ENCODE measurements around the gene RETREG2.

The RETREG2 gene

DNA sequence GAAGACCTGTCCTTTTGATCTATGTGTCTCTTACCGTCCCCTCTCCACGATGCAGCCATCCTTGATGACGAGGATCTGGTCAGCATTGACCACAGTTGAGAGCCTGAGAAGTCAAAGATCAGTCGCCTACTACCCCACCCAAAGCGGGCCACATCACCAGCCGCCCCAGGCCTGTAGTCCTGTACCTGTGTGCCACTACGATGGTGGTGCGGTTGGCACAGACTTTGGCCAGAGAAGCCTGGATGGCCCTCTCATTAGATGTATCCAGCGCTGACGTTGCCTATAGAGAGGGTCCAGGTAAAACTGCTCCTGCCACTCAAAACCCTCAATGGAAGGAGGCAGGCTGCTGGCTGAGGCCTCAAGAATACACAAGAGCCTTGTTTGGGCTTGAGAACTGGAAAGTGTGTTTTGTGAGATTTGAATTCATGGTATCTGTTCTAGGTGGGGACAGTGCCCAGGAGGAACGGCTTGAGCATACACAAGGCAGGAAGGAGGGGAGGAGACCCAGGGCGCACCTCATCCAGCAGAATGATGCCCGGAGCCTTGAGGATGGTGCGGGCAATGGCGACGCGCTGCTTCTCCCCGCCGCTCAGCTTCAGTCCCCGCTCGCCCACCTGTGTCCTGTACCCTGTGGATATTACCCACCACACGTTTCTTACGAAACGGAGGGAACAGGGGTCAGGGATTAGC is 32.3 kb downstream of the RETREG2 start:
- Histone ChIP-seq H2AFZ (ENCODE audit: low read depth, low read length) (no peak overlapping the region), H4K8ac (ENCODE audit: low read length) (no peak overlapping the region), H2BK12ac (ENCODE audit: low read length in 2 of 2) (no peak overlapping the region), H3K4me2 (ENCODE audit: low read length, poor library complexity, severe bottlenecking) (no peak overlapping the region), H3K18ac (ENCODE audit: low read depth in 1 of 2, low read length in 2 of 2) (no peak overlapping the region), H2AK5ac (ENCODE audit: low read length, severe bottlenecking) (no peak overlapping the region), H3K9me3 (ENCODE audit: control insufficient read depth, low read length) (no peaks in the 10 kb centered on the region), H4K91ac (ENCODE audit: low read length) (no peak overlapping the region), H3K23ac (ENCODE audit: low read length in 2 of 2) (no peak overlapping the region), H3K4me3 (ENCODE audit: insufficient read depth in 1 of 2, low read depth in 1 of 2, low read length in 2 of 2) (no peak overlapping the region), H3K36me3 (ENCODE audit: control insufficient read depth in 1 of 2, insufficient read depth in 2 of 2, low read depth in 1 of 2, low read length in 2 of 2) (peaks cover 59 to 72% of the 10 kb centered on the region in 2 experiments), H2BK120ac (ENCODE audit: low read depth, low read length) (no peak overlapping the region), H3K4me1 (ENCODE audit: control insufficient read depth, insufficient read depth, low read depth, low read length) (peaks cover 14% of the 10 kb centered on the region), H2BK15ac (ENCODE audit: low read depth, poor library complexity, severe bottlenecking) (no peak overlapping the region), H3K9ac (ENCODE audit: low read length) (no peak overlapping the region), H3K14ac (ENCODE audit: low read length in 2 of 2) (no peak overlapping the region), H2BK5ac (ENCODE audit: low read depth, low read length, poor library complexity, severe bottlenecking) (no peak overlapping the region), H3K27ac (ENCODE audit: low read length, poor library complexity, severe bottlenecking) (no peak overlapping the region), H3K79me1 (replicated peaks; ENCODE audit: low read length, poor library complexity, severe bottlenecking) (peaks cover 15% of the 10 kb centered on the region), H3K4ac (ENCODE audit: low read depth in 1 of 2, low read length in 2 of 2) (no peak overlapping the region), H3K27me3 (ENCODE audit: control insufficient read depth in 1 of 2, insufficient read depth in 1 of 2, low read length in 2 of 2) (no peaks in the 10 kb centered on the region)
- WGBS, result 97% methylated on average over 24 of the region's 24 CpGs
- DNase-seq, result no peak

GRCh38 chr2:219210886-219211362 is 32.8 kb downstream of the RETREG2 start:
- no peaks in the 10 kb centered on the region for H3K27me3 ChIP-seq (ENCODE audit: control insufficient read depth in 1 of 2, insufficient read depth in 1 of 2, low read length in 2 of 2)
- H2BK15ac ChIP-seq (ENCODE audit: low read depth, poor library complexity, severe bottlenecking), result no peak overlapping the region
- no peak for DNase-seq
- no peak overlapping the region for H3K23ac ChIP-seq (ENCODE audit: low read length in 2 of 2)
- H3K4me1 ChIP-seq (ENCODE audit: control insufficient read depth, insufficient read depth, low read depth, low read length), result peaks cover 14% of the 10 kb centered on the region
- no peak overlapping the region for H3K9ac ChIP-seq (ENCODE audit: low read length)
- no peak overlapping the region for H3K4me2 ChIP-seq (ENCODE audit: low read length, poor library complexity, severe bottlenecking)
- H2AK5ac ChIP-seq (ENCODE audit: low read length, severe bottlenecking), result no peak overlapping the region
- H4K91ac ChIP-seq (ENCODE audit: low read length), result no peak overlapping the region
- no peak overlapping the region for H3K14ac ChIP-seq (ENCODE audit: low read length in 2 of 2)
- H2BK120ac ChIP-seq (ENCODE audit: low read depth, low read length), result no peak overlapping the region
- H3K27ac ChIP-seq (ENCODE audit: low read length, poor library complexity, severe bottlenecking), result no peak overlapping the region
- H4K8ac ChIP-seq (ENCODE audit: low read length), result no peak overlapping the region
- H3K4ac ChIP-seq (ENCODE audit: low read depth in 1 of 2, low read length in 2 of 2), result no peak overlapping the region
- no peaks in the 10 kb centered on the region for H3K9me3 ChIP-seq (ENCODE audit: control insufficient read depth, low read length)
- H3K18ac ChIP-seq (ENCODE audit: low read depth in 1 of 2, low read length in 2 of 2), result no peak overlapping the region
- H3K36me3 ChIP-seq (ENCODE audit: control insufficient read depth in 1 of 2, insufficient read depth in 2 of 2, low read depth in 1 of 2, low read length in 2 of 2), result peaks cover 61 to 78% of the 10 kb centered on the region in 2 experiments
- peaks cover 16% of the 10 kb centered on the region for H3K79me1 ChIP-seq (replicated peaks; ENCODE audit: low read length, poor library complexity, severe bottlenecking)
- no peak overlapping the region for H2AFZ ChIP-seq (ENCODE audit: low read depth, low read length)
- no peak overlapping the region for H2BK5ac ChIP-seq (ENCODE audit: low read depth, low read length, poor library complexity, severe bottlenecking)
- H2BK12ac ChIP-seq (ENCODE audit: low read length in 2 of 2), result no peak overlapping the region
- 98% methylated on average over 8 of the region's 9 CpGs for WGBS
- H3K4me3 ChIP-seq (ENCODE audit: insufficient read depth in 1 of 2, low read depth in 1 of 2, low read length in 2 of 2), result no peak overlapping the region

- Histone ChIP-seq H3K4me3 (ENCODE audit: insufficient read depth in 1 of 2, low read depth in 1 of 2, low read length in 2 of 2) (no peak overlapping the region), H3K23ac (ENCODE audit: low read length in 2 of 2) (no peak overlapping the region), H2BK5ac (ENCODE audit: low read depth, low read length, poor library complexity, severe bottlenecking) (no peak overlapping the region), H2AK5ac (ENCODE audit: low read length, severe bottlenecking) (no peak overlapping the region), H2BK120ac (ENCODE audit: low read depth, low read length) (no peak overlapping the region), H3K36me3 (ENCODE audit: control insufficient read depth in 1 of 2, insufficient read depth in 2 of 2, low read depth in 1 of 2, low read length in 2 of 2) (peaks cover 68 to 86% of the 10 kb centered on the region in 2 experiments), H3K27me3 (ENCODE audit: control insufficient read depth in 1 of 2, insufficient read depth in 1 of 2, low read length in 2 of 2) (no peaks in the 10 kb centered on the region), H3K18ac (ENCODE audit: low read depth in 1 of 2, low read length in 2 of 2) (no peak overlapping the region), H3K27ac (ENCODE audit: low read length, poor library complexity, severe bottlenecking) (no peak overlapping the region), H2AFZ (ENCODE audit: low read depth, low read length) (no peak overlapping the region), H3K4me1 (ENCODE audit: control insufficient read depth, insufficient read depth, low read depth, low read length) (peaks cover 8% of the 10 kb centered on the region), H4K8ac (ENCODE audit: low read length) (no peak overlapping the region), H3K4ac (ENCODE audit: low read depth in 1 of 2, low read length in 2 of 2) (no peak overlapping the region), H3K14ac (ENCODE audit: low read length in 2 of 2) (no peak overlapping the region), H4K91ac (ENCODE audit: low read length) (no peak overlapping the region), H3K9me3 (ENCODE audit: control insufficient read depth, low read length) (no peaks in the 10 kb centered on the region), H3K4me2 (ENCODE audit: low read length, poor library complexity, severe bottlenecking) (no peak overlapping the region), H2BK15ac (ENCODE audit: low read depth, poor library complexity, severe bottlenecking) (no peak overlapping the region), H3K9ac (ENCODE audit: low read length) (no peak overlapping the region), H2BK12ac (ENCODE audit: low read length in 2 of 2) (no peak overlapping the region), H3K79me1 (replicated peaks; ENCODE audit: low read length, poor library complexity, severe bottlenecking) (peaks cover 23% of the 10 kb centered on the region)
- no peak for DNase-seq
- 96% methylated on average over 8 of the region's 8 CpGs for WGBS
Observed at GRCh38 chr2:219213026-219213415, 34.9 kb downstream of the RETREG2 start.

DNA sequence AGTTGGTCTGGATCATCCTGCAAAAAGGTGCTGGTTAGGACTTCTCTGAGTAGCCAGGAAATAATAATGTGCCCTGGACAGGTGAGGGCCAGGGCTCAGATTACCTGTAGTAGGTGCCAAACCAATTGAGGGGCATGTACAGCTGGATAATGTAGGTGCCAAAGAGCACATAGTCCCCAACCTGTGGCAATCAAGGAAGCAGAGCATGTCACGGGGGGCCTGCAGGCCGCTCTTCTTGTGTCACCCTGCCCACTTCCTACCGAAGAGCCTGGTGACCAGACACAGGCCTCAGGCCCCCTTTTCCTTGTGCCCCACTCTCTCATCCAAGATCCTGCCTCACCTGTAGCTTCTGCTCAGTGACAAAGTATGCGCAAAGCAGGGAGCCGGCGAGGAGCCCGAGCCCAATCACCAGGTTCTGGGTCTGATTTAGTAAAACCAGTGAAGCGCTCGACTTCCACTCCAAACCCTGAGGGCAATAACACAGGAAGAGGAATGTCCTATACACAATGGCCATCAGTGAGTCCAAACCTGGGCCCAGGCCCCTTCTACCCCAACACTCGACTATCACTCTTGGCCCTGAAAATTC is 35.5 kb downstream of the RETREG2 start:
- Histone ChIP-seq H3K18ac (ENCODE audit: low read depth in 1 of 2, low read length in 2 of 2) (no peak overlapping the region), H2BK15ac (ENCODE audit: low read depth, poor library complexity, severe bottlenecking) (no peak overlapping the region), H2AK5ac (ENCODE audit: low read length, severe bottlenecking) (no peak overlapping the region), H3K9me3 (ENCODE audit: control insufficient read depth, low read length) (no peaks in the 10 kb centered on the region), H2BK12ac (ENCODE audit: low read length in 2 of 2) (no peak overlapping the region), H3K27ac (ENCODE audit: low read length, poor library complexity, severe bottlenecking) (no peak overlapping the region), H4K8ac (ENCODE audit: low read length) (no peak overlapping the region), H2AFZ (ENCODE audit: low read depth, low read length) (no peak overlapping the region), H3K79me1 (replicated peaks; ENCODE audit: low read length, poor library complexity, severe bottlenecking) (peaks cover 19% of the 10 kb centered on the region), H3K4me3 (ENCODE audit: insufficient read depth in 1 of 2, low read depth in 1 of 2, low read length in 2 of 2) (no peak overlapping the region), H3K4me2 (ENCODE audit: low read length, poor library complexity, severe bottlenecking) (no peak overlapping the region), H4K91ac (ENCODE audit: low read length) (no peak overlapping the region), H2BK120ac (ENCODE audit: low read depth, low read length) (no peak overlapping the region), H3K4ac (ENCODE audit: low read depth in 1 of 2, low read length in 2 of 2) (no peak overlapping the region), H3K36me3 (ENCODE audit: control insufficient read depth in 1 of 2, insufficient read depth in 2 of 2, low read depth in 1 of 2, low read length in 2 of 2) (peaks cover 62 to 80% of the 10 kb centered on the region in 2 experiments), H3K9ac (ENCODE audit: low read length) (no peak overlapping the region), H3K4me1 (ENCODE audit: control insufficient read depth, insufficient read depth, low read depth, low read length) (peaks cover 8% of the 10 kb centered on the region), H2BK5ac (ENCODE audit: low read depth, low read length, poor library complexity, severe bottlenecking) (no peak overlapping the region), H3K23ac (ENCODE audit: low read length in 2 of 2) (no peak overlapping the region), H3K27me3 (ENCODE audit: control insufficient read depth in 1 of 2, insufficient read depth in 1 of 2, low read length in 2 of 2) (no peaks in the 10 kb centered on the region), H3K14ac (ENCODE audit: low read length in 2 of 2) (no peak overlapping the region)
- 98% methylated on average over 10 of the region's 10 CpGs for WGBS
- no peak for DNase-seq

Data from mesenchymal stem cell (in vitro differentiated cells and primary cell).